GM10266 (cell line): ENCODE data around the gene HADH.

ENCODE experiments used
- DNase-seq: peaks from one replicate; pipeline ENCODE4 v3.0.0; 2012; ENCODE audit errors: extremely low spot score
- TF ChIP-seq, protein P1 (sequence below): IDR thresholded peaks from 2 replicates; pipeline ENCODE4 v1.5.1; 2012; ENCODE audit warnings: mild to moderate bottlenecking, low read depth; ENCODE audit not compliant: control insufficient read depth, insufficient read depth; ENCODE audit errors: missing control alignments

Gene HADH

DNA sequence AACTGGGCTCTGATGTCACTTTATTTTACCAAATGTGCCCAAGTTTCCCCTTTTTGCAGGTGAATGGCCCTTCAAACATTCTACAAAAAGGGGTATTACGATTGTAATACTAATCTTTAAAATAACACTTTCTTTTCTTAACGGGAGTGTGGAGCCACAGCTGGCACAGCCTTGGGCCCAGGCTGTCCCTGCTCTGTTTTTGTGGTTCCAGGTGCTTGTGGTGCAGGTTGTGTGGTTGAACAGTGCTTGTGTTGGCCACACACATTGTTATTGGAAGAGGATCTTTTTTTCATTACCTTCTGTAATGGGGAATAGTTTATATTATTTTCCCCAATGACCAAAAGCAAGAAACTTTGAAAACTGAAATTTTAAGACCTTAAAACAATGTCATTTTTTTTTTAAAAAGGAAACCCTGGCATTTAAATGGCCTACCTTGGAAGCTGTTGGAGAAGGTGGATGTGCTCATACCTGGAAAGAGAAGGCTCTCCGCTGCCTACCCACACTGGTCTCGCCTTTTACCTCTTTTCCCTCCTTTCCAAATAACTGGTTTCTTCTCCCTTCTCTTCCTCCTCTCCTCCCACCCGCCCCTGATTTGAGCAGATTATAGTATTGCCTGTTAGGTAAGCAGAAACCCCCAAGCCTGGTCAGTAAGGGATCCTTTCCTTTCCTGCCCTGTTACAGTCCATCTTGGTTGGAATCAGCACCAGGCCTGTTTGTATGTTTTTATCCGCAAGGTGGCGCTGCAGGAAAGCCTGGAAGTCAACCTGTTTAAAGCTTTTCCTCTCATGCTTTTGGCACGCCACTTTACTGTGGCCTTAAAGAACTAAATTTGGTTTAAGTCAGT lies 28.6 kb downstream of the HADH start:
- peak; percentile 64 for DNase-seq

DNA sequence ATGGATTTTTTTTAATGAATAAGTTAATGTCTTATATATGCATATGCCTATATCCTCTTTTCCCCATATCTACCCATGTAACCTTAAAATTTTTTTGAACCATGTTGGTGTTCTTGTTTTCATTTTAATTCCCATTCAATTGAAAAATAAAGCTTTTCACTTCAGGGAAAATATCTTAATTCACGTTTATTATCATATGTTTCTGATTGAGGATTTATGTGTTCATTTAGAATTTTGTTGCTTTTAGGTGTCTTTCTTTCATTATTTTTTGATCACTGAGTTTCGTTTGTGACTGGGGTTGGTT lies 29.1 kb downstream of the HADH start:
- DNase-seq, result no peak
- TF ChIP-seq, protein P1, sequence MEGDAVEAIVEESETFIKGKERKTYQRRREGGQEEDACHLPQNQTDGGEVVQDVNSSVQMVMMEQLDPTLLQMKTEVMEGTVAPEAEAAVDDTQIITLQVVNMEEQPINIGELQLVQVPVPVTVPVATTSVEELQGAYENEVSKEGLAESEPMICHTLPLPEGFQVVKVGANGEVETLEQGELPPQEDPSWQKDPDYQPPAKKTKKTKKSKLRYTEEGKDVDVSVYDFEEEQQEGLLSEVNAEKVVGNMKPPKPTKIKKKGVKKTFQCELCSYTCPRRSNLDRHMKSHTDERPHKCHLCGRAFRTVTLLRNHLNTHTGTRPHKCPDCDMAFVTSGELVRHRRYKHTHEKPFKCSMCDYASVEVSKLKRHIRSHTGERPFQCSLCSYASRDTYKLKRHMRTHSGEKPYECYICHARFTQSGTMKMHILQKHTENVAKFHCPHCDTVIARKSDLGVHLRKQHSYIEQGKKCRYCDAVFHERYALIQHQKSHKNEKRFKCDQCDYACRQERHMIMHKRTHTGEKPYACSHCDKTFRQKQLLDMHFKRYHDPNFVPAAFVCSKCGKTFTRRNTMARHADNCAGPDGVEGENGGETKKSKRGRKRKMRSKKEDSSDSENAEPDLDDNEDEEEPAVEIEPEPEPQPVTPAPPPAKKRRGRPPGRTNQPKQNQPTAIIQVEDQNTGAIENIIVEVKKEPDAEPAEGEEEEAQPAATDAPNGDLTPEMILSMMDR, result no peak

More for the DNA sequence above, 28.6 kb downstream of the HADH start:
- TF ChIP-seq, protein P1, result peak; percentile 85

GRCh38 chr4:108024085-108024877 lies 34.6 kb downstream of the HADH start:
- TF ChIP-seq, protein P1, result no peak
- no peak for DNase-seq

DNA sequence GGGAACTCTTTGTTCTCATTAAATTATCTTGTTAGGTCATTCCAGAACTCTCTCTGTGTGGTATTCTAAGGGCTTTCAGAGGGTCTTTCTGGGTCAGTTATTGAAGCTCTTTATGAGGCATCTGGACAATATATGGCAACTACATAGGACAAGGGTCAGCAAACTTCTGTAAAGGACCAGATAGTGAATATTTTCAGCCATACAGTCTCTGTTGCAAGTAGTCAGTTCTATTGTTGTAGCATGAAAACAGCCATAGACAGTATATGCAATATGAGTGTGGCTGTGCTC lies 35.1 kb downstream of the HADH start:
- TF ChIP-seq, protein P1, result no peak
- DNase-seq, result no peak

DNA sequence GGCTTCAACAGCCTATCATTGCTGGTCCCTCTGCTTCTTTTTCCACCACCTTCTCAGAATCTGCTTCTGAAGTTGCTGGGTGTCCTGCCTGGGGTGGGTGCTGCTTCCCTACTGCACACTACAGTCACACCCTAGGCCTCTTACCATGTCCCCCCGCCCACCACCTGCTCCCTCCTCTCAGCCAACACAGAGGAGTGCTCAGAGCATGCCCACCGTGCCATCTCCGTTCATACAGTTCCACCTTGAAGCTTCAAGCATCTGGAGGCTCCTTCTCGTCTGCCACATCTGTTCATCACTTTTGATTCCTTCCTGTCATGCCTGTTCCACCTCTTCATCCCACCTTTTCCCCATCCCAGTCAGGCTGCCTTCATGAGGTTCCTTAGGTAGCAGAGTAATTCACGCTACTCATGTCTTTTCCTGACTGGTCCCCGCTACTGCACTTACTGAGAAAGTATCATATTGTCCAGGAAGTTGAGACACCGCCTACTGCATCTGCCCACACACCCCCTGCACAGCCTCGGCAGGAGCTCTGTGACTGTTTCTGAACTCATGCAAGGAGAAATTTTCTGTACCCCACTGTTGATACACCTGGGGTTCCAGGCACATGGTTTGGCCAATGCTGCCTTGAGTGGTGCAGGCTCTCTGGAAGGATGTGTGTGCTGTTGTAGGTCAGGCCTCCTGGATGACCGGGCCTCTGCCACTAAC lies 39.5 kb downstream of the HADH start:
- no peak for DNase-seq
- TF ChIP-seq, protein P1, result no peak

GRCh38 chr4:108029731-108030130 lies 40.0 kb downstream of the HADH start:
- no peak for DNase-seq
- TF ChIP-seq, protein P1, result no peak

- TF ChIP-seq, protein P1, result peak; percentile 86
Measured at GRCh38 chr4:108030332-108030731, 40.6 kb downstream of the HADH start.

More at GRCh38 chr4:108030332-108030731, 40.6 kb downstream of the HADH start:
- peak; percentile 66 for DNase-seq
